Mesothelial cell of epicardium (in vitro differentiated cells): ENCODE results near the gene KIF25. TPM values are rescaled to one million over a fixed set of nuclear protein-coding genes. Genes with fewer than 3 reads are reported as not detected.

Source experiments
- DNase-seq, 2 experiments: peaks; one replicate each; pipeline ENCODE4 v3.0.0; 2021; ENCODE audit warnings: low spot score in 2 of 2; ENCODE audit not compliant: unreplicated experiment in 2 of 2
- H3K27ac Mint-ChIP-seq: 2 replicates; pipeline ENCODE4 v1.8.0; 2021; ENCODE audit warnings: mixed read lengths
- H3K27me3 Mint-ChIP-seq: 2 replicates; pipeline ENCODE4 v1.8.0; 2021; ENCODE audit warnings: low read depth, mixed read lengths
- H3K36me3 Mint-ChIP-seq: 2 replicates; pipeline ENCODE4 v1.8.0; 2021; ENCODE audit warnings: mixed read lengths
- H3K4me1 Mint-ChIP-seq: 2 replicates; pipeline ENCODE4 v1.8.0; 2021; ENCODE audit warnings: mixed read lengths
- H3K4me3 Mint-ChIP-seq: 2 replicates; pipeline ENCODE4 v1.8.0; 2021; ENCODE audit warnings: mild to moderate bottlenecking, moderate library complexity, mixed read lengths
- H3K9me3 Mint-ChIP-seq: 2 replicates; pipeline ENCODE4 v1.8.0; 2021; ENCODE audit warnings: mixed read lengths
- total RNA-seq: library from RNA; stranded (reverse); gene quantifications from 3 replicates; pipeline ENCODE4 v1.2.1, GENCODE V29; 2021
- TF ChIP-seq, protein P1 (sequence below): fragments of 200-600 bp; sonication (generic); IDR thresholded peaks from one replicate; pipeline ENCODE4 v1.5.0; 2021; ENCODE audit warnings: antibody characterized with exemption; ENCODE audit not compliant: unreplicated experiment

KIF25 gene
- total RNA-seq, 1 donor from 2014 or later, result 1.6 TPM

DNA sequence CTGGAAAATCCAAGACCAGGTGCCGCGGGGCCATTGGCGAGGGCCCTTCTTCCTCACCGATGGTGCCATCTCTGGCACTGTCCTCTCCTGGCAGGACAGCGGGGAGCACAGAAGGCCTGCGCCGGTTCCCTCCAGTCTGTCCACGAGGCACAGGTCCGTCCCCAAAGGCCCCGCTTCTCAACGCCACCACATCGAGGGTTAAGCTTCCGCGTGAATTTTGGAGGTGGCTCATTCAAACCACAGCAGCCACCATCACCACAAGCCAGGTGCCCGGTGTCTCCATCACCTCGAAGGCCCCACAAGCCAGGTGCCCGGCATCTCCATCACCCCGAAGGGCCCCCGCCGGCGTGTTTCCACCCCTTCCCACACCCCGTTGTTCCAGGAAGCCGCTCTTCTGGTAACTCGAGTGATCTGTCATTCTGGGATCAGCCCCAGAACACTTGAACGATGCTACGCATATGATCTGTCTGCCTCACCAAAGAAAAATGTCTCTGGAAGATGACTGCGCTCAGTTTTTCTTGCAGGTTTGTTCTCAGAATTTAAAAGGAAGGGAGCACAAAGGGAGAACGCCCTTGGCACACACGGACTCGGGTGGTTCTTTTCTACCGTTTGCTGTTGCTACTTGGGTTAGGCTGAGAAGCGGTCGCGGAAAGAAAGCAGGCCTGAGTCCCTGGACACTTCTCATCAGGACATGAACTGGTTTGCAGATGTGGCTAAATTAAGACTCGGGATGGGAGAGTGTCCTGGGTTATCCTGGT, 9.9 kb upstream of the KIF25 start:
- no peaks in the 10 kb centered on the region for H3K36me3 Mint-ChIP-seq
- H3K27ac Mint-ChIP-seq, result no peak overlapping the region
- TF ChIP-seq, protein P1, sequence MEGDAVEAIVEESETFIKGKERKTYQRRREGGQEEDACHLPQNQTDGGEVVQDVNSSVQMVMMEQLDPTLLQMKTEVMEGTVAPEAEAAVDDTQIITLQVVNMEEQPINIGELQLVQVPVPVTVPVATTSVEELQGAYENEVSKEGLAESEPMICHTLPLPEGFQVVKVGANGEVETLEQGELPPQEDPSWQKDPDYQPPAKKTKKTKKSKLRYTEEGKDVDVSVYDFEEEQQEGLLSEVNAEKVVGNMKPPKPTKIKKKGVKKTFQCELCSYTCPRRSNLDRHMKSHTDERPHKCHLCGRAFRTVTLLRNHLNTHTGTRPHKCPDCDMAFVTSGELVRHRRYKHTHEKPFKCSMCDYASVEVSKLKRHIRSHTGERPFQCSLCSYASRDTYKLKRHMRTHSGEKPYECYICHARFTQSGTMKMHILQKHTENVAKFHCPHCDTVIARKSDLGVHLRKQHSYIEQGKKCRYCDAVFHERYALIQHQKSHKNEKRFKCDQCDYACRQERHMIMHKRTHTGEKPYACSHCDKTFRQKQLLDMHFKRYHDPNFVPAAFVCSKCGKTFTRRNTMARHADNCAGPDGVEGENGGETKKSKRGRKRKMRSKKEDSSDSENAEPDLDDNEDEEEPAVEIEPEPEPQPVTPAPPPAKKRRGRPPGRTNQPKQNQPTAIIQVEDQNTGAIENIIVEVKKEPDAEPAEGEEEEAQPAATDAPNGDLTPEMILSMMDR, result no peak
- peaks cover 5% of the 10 kb centered on the region for H3K9me3 Mint-ChIP-seq
- DNase-seq, result no peak
- H3K27me3 Mint-ChIP-seq, result no peaks in the 10 kb centered on the region
- H3K4me1 Mint-ChIP-seq, result no peaks in the 10 kb centered on the region
- no peak overlapping the region for H3K4me3 Mint-ChIP-seq

DNA sequence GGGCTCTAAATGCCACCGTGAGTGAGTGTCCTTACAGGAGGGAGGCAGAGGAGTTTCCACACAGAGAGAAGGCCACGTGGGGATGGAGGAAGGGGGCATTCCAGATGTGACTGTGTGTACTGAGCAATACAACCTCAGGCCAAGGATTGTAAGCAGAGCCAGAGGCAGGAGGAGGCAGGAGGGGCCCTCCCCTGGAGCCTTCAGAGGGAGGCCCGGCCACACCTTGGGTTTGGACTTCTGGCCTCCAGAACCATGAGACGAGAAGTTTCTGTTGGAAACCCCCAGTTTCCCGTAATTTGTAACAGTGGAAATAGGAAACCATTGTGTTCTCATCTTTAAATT, 9.3 kb upstream of the KIF25 start:
- TF ChIP-seq, protein P1, result no peak
- peaks cover 5% of the 10 kb centered on the region for H3K9me3 Mint-ChIP-seq
- H3K36me3 Mint-ChIP-seq, result no peaks in the 10 kb centered on the region
- no peak for DNase-seq
- no peak overlapping the region for H3K4me3 Mint-ChIP-seq
- no peaks in the 10 kb centered on the region for H3K27me3 Mint-ChIP-seq
- no peak overlapping the region for H3K27ac Mint-ChIP-seq
- H3K4me1 Mint-ChIP-seq, result no peaks in the 10 kb centered on the region

DNA sequence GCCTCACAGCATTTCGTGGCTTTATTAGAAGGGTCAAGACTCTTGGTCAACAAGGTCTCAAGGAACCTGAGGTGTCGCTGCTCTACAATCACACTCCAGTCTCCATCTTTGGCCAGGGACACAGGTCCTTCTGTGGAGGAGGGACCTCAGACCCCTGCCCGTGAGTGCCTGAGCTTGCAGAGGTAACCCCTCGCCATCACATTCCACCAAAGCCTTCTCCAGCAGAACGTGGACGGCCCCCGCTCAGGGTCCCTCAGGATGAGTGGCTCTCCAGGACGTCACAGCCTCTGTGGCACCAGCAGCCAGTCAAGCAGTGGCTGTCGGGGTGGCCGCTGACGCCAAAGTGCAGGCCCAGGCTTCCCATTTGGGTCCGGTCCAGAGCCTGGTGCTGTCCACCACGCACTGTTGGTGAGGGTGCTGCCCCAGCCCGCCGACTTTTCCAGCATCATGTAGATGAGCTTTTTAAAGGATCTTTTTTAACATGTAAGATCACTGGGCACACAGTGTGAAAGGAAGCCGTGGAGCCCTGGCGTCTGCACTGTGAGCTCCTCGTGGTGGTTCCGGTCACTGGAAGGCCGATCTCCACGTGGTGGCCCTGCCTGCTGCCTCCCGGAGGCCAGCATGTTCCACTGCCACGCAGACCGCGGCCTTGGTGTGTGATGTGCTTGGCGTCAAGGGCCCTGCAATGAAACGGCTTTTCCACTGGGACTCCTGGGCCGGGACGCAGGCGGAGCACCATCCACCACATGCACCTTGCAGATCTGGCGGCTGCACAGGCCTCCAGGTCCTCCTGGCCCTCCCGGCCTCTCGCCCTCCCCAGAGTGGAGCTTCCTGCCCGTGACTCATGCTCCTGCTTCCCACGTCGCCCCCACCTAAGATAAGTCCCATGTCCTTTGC, 8.3 kb upstream of the KIF25 start:
- DNase-seq, result no peak
- H3K27me3 Mint-ChIP-seq, result no peaks in the 10 kb centered on the region
- no peaks in the 10 kb centered on the region for H3K9me3 Mint-ChIP-seq
- no peaks in the 10 kb centered on the region for H3K36me3 Mint-ChIP-seq
- H3K4me3 Mint-ChIP-seq, result no peak overlapping the region
- no peak overlapping the region for H3K27ac Mint-ChIP-seq
- TF ChIP-seq, protein P1, result no peak
- H3K4me1 Mint-ChIP-seq, result no peaks in the 10 kb centered on the region

DNA sequence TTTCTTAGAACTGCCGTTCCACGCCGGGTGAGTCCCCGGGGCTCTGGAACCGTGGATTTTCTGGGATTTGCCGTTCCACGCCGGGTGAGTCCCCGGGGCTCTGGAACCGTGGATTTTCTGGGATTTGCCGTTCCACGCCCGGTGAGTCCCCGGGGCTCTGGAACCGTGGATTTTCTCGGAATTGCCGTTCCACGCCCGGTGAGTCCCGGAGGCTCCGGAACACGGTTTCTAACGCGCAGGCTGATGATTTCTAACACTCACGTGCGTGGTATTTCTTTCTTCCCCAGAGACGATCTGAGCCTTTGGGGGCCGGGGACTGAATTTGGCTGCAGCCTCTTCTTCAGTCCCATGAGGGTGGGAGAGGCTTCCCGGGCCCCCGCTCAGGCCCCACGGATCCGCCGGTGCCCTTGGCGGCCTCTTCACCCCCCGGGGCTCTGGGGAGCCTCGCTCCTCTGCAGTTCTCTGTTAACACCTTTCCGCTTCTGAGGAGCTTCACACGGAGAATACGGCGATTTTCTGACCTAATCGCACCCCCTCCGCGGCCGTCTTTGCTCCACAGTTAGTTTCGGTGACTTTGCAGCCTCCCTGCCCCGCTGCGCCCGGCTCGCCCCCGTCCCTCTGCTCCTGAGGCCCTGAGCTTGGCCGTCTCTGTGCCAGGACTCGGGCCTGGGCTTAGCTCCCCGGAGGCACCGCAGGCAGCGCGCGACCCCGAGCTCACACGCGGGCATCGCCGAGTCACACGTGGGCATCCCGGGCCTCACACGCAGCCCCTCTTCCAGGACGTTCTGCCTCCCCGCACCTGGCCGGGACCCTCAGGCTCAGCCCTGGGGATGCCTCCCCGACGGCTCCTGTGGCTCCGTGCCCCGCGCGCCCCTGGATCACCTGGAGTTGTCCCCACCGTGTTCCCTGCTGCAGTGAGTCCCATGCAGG, 7.2 kb upstream of the KIF25 start:
- H3K4me1 Mint-ChIP-seq, result no peaks in the 10 kb centered on the region
- TF ChIP-seq, protein P1, result no peak
- no peaks in the 10 kb centered on the region for H3K27me3 Mint-ChIP-seq
- no peak overlapping the region for H3K27ac Mint-ChIP-seq
- no peaks in the 10 kb centered on the region for H3K36me3 Mint-ChIP-seq
- no peak for DNase-seq
- no peak overlapping the region for H3K4me3 Mint-ChIP-seq
- H3K9me3 Mint-ChIP-seq, result no peaks in the 10 kb centered on the region

DNA sequence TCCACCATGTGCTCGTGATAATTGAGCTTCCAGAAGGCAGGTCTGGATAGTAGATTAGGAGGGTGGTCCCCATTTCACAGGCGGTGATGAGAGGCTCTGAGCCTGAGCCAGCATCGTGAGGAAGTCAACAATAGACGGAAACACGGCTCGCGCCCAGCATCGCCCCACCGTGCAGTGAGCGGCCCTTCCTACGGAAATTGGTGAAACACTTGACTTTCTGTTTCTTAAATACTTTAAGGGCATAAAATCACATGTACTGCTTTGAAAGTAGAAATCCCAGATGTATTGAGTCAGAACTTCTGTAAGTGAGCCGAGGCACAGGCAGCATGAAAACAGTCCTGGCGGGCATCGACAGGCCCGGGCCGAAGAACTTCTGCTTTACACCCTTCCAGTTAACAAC, 4.3 kb upstream of the KIF25 start:
- no peaks in the 10 kb centered on the region for H3K27me3 Mint-ChIP-seq
- H3K36me3 Mint-ChIP-seq, result no peaks in the 10 kb centered on the region
- DNase-seq, result no peak
- H3K9me3 Mint-ChIP-seq, result no peaks in the 10 kb centered on the region
- TF ChIP-seq, protein P1, result no peak
- peaks cover 10% of the 10 kb centered on the region for H3K4me1 Mint-ChIP-seq
- no peak overlapping the region for H3K27ac Mint-ChIP-seq
- H3K4me3 Mint-ChIP-seq, result no peak overlapping the region
